Stimulated activated CD4-positive, alpha-beta T cell treated with anti-CD3 and anti-CD28 coated beads, TNF-alpha, amount 100 ng/mL, for 1 hour (primary cell): ENCODE measurements around the gene GPAT2.
"Not testable (repeated sequence)": the region's sequence is repeated elsewhere in the genome, so short reads cannot be mapped to it uniquely, and the experiment has no call there.

ENCODE experiments used
- DNase-seq, 3 donors: peaks; one replicate each; pipeline ENCODE4 v3.0.0-alpha.2; 2020; ENCODE audit warnings: low read depth in 3 of 3, low spot score in 1 of 3

Gene GPAT2

DNA sequence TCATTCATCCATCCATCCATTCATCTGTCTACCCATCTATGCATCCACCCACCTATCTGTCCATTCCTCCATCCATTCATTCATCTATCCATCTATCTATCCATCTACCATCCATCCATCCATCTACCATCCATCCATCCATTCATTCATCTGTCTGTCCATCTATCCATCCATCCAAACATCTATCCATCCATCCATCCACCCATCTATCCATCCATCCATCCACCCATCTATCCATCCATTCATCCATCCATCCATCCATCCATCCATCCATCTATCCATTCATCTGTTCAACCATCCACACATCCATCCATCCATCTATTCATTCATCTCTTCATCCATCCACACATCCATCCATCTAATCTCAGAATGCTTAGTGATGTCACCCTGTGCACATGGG lies 30.0 kb upstream of the GPAT2 start:
- DNase-seq = not testable (repeated sequence)

DNA sequence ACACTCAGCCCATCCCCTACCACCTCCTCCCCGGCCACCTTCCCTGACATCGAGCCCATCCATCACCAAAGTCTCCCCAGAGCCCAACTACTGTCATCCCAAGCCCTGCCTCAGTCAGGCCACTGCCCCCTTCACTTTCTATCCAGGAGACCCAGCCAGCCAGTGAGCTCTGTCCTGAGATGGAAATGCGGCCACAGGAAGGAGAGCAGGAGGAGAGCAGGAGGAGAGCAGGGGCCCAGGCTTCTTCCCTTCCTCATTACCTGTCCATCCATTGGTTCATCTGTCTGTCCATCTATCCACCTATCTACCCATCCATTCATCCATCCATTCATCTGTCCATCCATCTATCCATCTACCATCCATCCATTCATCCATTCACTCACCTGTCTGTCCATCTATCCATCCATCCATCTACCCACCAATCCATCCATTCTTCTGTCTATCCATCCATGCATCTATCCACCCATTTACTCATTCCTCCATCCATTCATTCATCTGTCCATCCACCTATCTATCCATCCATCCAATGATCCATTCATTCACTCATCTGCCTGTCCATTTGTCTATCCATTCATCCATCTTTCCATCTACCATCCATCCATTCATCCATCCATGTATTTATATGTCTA lies 29.4 kb upstream of the GPAT2 start:
- DNase-seq = not testable (repeated sequence)

DNA sequence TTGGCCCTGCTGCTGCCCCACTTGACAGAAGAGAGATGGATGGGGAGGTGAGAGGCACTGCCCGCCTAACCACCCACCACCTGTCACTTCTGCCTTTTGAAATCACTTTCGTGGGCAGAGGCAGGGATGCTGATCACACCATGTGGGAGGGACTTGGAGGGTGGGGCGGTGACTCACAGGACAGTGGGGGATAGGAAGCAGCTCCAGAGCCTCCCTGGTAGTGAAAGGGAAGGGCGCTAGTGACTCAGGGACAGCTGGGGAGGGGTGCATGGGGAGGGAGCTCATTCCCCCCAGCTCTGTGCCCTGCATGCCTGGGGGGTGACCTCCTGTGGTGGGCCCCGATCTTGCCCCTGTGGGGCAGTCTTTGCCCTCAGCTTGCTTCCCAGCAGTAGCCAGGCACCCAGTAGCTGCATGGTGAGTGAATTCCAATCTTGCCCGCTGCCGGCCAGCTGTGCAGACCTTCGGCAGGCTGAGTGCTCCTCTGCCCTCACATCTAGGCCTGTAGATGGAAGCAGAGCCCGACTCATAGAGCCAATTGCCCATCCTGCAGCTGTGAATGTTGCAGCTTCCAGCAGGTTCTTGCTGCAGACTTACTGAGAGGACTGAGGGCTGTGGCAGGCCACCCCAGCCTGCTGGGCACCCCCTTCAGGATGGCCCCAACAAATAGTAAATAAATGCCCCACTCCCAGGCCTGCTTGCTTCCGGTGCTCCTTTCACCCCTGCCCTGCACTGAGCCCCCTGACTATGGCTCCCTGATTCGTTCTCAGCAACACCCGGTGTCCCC lies 28.6 kb upstream of the GPAT2 start:
- DNase-seq = not testable (repeated sequence)

DNA sequence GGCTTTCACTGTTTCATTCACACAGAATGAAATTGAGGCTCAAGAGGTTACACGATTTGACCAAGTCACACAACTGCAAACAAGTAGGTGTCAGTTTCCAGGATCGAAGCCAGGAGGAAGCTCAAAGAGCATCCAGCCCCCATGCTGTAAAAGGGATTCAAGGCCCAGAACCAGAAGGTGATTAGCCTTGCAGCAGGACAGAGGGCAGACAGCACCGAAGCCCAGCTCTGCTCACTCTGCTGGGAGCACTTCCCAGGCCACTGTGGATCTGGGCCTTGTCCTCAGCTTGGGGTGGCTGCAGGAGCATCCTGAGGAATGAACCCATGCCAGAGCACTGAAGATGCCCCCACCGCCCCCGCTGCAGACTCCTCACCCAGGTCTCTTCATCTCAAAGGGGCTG lies 27.8 kb upstream of the GPAT2 start:
- not testable (repeated sequence) for DNase-seq

DNA sequence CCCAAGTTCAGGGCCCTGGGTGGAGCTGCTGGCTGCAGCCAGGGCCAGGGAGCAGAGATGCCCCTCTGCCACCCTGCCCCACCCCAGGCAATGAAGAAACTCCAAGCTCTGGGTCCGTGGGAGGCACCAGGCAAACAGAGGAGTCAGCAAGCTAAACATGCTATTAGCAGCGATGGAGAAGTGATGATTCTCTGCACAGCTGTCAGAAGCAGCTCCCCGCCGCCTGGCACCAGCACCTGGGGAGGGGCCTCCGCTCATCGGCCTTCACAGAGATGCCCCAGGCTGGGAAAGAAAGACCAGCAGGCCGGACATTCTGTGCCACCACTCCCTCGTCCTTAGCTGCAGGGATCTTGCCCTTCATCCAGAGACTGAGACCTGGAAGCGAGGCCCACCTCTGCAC lies 27.2 kb upstream of the GPAT2 start:
- DNase-seq = not testable (repeated sequence)

DNA sequence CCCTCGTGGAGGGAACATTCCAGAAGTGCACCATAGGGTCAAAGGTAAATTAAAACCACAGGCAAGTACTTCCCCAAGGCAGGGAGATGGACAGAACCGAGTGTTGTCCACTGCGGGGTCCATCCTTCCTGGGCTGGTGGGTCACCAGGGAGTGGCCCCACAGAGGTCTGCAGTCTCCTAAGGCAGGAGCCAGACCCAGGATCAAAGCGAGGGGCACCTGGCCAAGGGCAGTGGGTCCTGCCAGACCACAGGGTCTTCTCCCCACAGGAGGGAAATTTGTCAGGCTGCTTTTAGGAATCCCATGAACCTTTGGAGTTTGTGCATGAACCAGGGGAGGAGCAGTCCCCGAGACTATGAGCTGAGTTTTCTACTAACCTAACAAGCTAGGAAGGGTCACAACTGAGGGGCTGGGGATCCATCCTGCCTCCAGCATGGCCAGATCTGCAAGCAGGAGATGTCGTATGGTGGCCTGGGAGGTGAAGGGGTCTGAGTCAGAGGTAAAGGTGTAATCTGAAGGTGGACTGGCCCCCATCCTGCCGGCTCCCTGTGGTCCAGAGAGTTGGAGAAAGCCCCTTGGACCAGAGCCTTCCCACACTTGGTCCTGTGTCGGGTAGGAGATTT lies 26.6 kb upstream of the GPAT2 start:
- DNase-seq = not testable (repeated sequence)

DNA sequence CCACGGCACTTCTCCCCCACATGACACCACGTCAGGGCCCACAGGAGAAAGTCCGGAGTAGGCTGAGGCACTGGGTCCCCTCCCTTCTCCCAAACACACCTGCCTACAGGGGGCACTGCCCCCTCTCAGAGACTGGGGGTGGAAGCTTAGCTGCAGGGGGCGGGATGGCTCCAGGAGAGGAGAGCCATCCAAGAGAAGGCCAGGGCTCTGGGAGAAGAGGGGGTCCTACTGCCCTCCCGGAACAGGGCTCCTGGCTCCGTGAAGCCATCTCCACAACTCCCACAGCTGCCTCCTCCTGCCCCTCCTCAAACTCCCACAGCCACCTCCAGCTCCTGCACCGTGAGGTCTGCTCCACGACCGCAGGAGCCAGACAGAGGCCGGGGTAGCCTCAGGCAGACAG lies 25.6 kb upstream of the GPAT2 start:
- DNase-seq = not testable (repeated sequence)

DNA sequence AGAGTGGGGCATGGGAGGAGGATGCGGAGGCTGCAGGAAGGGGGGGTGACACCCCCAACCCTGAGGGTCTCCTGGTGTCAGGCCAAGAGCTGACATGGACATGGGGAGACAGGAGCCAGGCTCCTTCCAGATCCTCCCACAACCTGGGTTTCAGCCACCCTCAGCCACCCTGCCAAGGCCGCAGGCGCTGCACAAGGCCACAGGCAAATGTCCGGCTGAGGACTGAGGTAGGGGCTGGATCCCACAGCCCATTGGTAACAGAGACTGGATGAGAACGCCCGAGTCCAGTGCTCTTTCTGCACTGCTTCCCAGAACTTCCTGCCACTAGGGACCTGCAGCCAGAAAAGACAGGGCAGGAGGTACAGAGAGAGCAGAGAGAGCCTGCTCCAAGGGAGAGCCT lies 24.7 kb upstream of the GPAT2 start:
- DNase-seq = not testable (repeated sequence)

DNA sequence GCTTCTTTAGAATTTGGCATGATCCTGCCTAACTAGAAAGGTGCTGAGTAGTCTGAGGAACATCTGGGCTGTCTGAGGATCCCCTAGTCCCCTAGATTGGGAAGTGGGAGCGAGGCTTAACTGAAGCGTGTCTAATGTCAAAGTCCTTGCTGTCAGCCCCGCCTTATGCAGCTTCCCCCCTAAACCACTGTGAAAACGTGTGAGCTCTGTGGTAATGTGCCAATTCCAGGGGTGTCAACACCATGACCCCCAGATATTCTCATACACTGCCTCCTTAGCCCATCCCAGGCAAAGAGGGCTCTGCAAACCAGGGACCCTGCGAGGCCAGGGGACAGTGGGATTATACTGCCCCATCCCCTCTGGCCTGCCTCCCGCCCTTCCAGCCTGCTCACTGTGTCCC lies 21.1 kb upstream of the GPAT2 start:
- DNase-seq = not testable (repeated sequence)

DNA sequence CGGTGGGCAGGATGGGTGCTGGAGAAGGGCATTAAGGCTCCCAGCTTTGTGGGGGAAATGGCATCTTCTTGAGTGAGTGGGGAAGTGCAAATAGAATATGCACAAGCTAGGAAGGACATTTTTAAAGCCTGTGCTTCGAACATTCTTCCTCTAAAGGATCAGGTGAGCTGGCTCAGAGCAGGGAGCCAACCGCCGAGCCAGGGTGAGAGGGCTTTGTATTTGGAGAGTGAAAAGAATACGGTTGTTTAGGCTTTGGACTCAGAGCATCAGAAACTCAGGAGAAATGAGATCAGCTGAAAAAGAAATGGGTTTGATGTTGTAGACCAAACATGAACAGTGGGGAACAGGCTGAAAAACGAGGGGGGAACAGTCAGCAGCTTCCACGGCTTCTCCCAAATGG lies 19.8 kb upstream of the GPAT2 start:
- not testable (repeated sequence) for DNase-seq

DNA sequence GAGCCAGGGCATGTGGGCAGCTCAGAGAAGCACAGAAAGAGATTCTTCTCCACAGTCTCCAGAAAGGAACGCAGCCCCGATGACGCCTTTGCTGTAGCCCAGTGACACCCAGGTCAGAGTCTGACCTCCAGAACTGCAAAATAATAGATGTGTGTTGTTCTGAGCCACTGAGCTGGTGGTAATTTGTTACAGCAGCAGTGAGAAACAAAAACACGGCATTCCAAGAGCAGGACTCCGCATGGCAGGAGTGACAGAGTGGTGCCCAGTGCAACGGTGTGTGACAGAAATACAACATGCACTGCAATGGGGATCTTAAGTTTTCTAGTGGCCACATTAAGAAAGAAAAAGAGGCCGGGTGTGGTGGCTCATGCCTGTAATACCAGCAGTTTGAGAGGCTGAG lies 18.7 kb upstream of the GPAT2 start:
- not testable (repeated sequence) for DNase-seq

DNA sequence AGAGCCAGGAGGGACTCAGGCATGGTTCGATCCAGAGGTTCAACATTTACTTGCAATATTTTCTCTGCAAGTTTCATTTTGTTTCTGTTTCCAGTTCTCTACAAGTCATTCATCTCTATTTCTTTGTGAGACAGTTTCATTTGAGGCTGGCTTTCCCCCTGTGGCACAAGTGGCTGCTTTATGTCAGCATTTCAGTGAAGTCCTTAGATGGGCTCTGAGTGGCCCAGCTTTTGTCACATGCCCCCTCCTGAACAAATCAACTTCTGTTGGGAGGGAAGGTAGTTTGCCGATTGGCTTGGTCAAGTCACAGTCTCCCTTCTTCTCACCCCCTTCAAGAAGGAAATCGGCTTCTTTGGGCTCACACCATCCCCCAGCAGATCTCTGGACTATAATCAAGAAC lies 17.9 kb upstream of the GPAT2 start:
- not testable (repeated sequence) for DNase-seq

DNA sequence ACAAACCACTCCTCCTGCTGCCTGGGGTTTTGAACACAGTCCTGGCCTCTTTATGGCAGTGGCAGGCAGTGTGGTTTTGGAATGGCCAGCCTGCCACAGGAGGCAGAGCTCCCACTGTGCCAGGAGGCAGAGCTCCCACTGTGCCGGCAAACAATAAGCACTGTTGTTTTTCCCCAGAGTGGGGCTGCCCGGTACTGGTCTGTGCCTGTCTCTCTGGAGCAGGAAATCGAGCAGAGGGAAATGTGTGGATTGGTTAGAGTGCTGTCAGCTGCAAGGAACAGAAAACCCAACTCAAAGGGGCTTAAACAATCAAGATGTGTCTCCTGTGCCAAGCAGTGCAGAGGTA lies 15.2 kb upstream of the GPAT2 start:
- not testable (repeated sequence) for DNase-seq

DNA sequence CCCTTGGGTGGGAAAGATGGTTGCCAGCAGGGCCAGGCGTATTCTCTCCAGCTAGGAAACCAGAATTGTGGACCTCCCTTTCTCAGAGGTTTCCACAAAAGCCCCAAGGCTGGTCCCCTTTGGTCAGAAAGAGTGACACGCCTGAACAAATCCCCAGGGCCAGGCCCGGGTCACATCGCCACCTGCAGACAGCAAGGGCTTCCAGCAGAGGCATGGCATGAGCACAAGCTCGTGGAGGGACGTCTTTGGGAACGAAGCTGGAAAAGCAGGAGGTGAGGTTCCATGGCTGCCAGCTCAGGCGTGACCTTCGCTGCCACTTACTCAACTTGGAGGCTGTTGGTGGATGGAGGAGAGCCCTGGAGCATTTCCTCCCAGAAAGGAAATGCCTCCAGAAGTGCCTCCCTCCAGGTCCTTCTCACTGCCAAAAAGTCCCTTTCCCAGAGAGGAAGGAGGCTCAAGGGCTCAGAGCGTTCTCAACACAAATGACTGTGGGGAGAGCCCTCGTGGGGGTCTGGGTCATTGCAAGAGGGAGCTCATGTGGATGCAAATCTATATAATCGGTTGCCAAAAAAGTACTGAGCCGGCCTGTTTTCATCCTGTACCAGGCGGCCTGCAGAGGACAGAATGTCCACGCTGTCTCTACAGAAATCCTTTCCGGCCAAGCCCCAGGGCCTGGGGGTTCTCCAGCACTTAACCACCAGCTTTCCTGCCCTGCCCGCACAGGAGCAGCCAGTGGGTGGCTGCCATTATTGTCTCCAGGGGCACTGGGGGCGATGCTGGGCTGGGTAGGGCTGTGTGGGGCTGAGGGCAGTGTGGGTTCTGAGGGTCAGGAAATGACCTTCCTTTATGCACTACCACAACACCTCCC lies 14.6 kb upstream of the GPAT2 start:
- not testable (repeated sequence) for DNase-seq

DNA sequence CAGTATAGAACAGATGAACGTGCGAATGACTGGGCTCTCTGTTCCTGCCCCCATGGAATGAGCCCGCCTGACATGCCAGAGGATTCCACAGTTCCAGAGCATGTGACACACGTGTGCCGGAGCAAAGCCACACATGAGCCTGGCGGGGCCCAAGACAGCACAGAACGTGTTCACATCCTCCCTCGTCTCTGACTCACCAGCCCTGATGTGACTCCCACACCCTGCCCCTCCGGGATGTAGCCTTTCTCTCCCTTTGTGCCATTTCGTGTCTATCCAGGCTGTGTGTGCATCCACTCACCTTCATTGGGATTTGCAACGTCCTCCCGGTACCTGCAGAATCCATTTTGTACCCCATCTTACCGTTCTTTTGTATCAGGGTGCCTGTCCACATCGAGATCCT lies 838 bp upstream of the GPAT2 start:
- not testable (repeated sequence) for DNase-seq

DNA sequence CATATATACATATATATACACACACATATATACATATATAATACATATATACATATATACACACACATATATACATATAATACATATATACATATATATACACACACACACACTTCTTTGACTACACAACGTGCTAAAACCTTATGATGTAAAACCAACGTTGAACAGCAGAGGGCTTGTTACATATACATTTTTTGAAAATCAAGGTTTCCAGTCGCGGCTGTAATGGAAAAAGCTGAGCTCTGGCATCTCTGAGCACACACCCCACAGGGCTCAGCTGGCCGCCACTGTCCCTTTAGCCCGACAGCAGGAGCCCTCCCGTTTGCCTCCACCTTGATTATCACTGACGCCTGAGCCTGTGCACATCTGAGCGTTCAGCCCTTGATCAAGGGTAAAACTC lies 719 bp downstream of the GPAT2 start:
- DNase-seq = not testable (repeated sequence)

DNA sequence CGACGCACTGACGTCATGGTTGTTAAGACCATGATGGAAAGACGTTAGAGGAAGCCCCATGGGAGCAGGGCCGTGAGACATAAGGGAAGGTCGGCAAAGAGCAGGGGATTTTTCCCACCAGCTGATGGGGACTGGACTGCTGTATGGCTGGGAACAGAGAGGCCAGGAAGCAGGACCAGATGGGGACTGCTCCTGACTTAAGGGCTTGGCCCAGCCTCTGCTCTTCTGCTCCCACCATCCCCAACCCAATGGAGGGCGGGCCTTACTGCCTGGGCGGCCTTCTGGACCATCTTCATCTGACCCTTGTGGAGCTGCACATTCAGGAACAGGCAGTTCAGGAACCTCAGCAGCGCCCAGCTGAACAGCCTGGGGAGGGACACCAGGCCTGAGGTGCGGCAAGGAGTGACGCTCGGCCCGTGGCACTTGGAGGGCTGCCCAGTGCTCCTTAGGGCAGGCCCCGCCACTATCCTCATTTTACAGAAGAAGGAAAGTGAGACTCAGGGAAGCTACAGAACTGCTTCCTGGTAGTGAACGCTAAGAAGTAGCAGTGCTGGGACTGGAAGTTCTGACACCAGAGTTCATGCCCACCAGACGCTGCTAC lies 6.9 kb downstream of the GPAT2 start:
- DNase-seq = not testable (repeated sequence)

DNA sequence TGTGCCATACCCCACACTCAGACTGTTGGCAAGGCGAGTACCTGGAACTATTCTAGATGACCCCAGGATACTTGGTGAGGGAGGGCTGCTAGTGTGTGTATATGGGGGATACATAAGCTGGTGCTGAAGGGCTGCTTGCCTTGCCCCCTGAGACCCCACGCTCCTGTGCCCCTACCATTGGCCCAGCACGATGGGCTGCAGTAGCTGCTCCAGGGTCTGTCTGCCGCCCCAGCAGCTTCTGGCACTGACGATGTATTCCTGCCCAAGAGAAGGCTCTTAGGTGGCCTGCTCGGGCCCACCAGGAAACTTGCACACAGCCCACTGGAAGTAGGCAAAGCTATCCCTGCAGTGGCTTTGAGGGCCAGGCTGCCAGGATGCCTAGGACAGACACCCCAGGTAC lies 9.0 kb downstream of the GPAT2 start:
- not testable (repeated sequence) for DNase-seq

DNA sequence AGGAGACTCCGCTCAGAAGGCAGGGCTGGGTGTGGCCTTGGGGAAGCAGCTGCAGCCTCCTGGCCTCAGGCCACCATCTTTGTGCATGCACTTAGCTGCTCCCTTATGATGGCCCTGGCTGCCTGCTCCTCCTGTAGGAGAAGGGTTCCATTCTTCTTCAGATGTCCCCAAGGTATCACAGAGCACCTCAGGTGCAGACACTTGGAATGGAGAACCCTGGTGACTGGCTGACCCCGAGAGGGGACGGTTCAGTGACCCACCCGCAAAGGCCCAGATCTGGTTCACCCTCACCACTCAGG lies 9.6 kb downstream of the GPAT2 start:
- DNase-seq = no peak

DNA sequence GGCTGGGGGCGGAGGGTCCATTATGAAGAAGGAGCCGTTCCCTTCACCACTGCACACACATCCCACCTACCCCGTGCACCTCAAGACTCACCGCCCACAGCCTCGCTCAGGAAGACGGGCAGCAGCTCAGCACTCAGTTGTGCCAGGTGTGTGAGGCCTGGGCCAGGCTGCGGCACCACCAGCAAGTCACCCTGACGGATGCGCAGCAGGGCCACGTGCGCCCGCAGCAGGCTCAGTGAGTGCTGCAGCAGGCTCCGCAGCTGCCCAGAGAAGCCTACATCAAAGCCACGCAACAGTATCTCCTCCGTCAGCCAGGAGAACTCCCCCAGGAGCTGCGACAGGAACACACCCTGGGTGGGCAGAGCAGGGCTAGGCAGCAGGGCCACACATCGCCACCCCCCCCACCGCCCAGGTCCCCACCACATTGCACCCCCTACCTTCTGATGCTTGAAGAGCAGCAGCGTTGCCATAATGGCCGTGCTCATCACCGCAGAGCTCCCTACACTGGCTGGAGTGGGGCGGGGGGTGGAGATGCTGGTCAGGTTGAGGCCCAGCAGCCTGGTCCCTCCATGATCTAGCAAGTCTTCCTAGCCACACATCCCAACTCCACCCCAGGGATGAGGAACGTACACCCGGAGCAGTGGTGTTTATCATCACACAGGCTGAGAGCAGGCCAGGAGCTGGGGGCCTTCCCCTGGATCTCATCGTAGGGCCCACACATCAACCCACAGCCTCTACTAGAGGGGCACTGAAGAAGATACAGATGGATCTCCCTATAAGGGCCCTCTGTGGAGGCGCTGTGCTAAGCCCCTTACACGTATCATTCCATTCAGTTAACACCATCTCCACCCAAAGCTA lies 10.2 kb downstream of the GPAT2 start:
- DNase-seq = no peak
